Upper lobe of left lung (tissue), 4 donors: ENCODE results near the gene EMC8.

Source experiments
- CTCF ChIP-seq, 6 experiments: fragments of 450-650 bp in 4 of 6; fragments of 200-600 bp in 2 of 6; sonication (generic) in 2 of 6; IDR thresholded peaks; one replicate each; pipeline ENCODE4 v1.5.1; 2016 to 2019; ENCODE audit warnings: antibody characterized with exemption in 6 of 6
- EP300 ChIP-seq, 4 donors: sonication (generic); formaldehyde crosslinking; IDR thresholded peaks; one replicate each; pipeline ENCODE4 v1.5.1; 2017; ENCODE audit warnings: antibody characterized with exemption in 4 of 4, control low read depth in 2 of 4
- POLR2A ChIP-seq, 4 donors: fragments of 450-650 bp; IDR thresholded peaks; one replicate each; pipeline ENCODE4 v1.5.1; 2016 to 2017; ENCODE audit warnings: antibody characterized with exemption in 4 of 4, mild to moderate bottlenecking in 2 of 4
- POLR2AphosphoS5 ChIP-seq, 2 donors: sonication (generic); formaldehyde crosslinking; IDR thresholded peaks; one replicate each; pipeline ENCODE4 v1.5.1; 2017; ENCODE audit warnings: antibody characterized with exemption in 2 of 2

- TF ChIP-seq CTCF (IDR thresholded peaks at IDR 0.05) = no peak
- TF ChIP-seq POLR2A (IDR thresholded peaks at IDR 0.05) = no peak
- no peak for TF ChIP-seq EP300 (IDR thresholded peaks at IDR 0.05)
- no peak for TF ChIP-seq POLR2AphosphoS5 (IDR thresholded peaks at IDR 0.05)
Measured at GRCh38 chr16:85781695-85782370, 17.5 kb downstream of the EMC8 start.
